Ishikawa (cell line): Measurements from ENCODE around the gene PGBD4.

Source experiments
- RAD21 ChIP-seq: IDR thresholded peaks from 2 replicates; pipeline ENCODE4 v1.6.1; 2012; ENCODE audit warnings: low read depth
- REST ChIP-seq: IDR thresholded peaks from 2 replicates; pipeline ENCODE4 v1.6.1; 2012; ENCODE audit warnings: low read depth, mild to moderate bottlenecking
- TAF1 ChIP-seq: IDR thresholded peaks from 2 replicates; pipeline ENCODE4 v1.6.1; 2012; ENCODE audit warnings: low read depth, mild to moderate bottlenecking
- TEAD4 ChIP-seq: IDR thresholded peaks from 2 replicates; pipeline ENCODE4 v1.6.1; 2012
- ZBTB7A ChIP-seq: IDR thresholded peaks from 2 replicates; pipeline ENCODE4 v1.6.1; 2012; ENCODE audit warnings: low read depth
- TF ChIP-seq, protein P1 (sequence below): IDR thresholded peaks from 2 replicates; pipeline ENCODE4 v1.6.1; 2012

DNA sequence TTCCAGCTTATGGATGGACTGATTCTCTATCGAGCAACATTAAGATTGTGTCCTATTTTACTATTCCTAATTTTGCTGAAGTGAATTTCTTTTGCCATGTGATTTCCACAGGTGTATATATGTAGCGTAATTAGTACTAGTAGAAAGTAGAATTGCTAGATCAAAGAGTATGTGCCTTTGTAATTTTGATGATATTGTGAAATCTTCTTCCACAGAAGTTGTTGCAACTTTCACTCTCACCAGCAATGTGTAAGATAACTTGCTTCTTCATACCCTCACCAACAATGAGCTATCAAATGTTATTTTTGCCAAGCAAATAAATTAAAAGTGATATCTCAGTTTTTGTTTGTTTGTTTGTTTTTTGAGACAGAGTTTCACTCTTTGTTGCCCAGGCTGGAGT is 5.4 kb downstream of the PGBD4 start:
- TF ChIP-seq TEAD4 (no peak), REST (no peak), ZBTB7A (no peak), RAD21 (no peak), TAF1 (no peak)
- TF ChIP-seq, protein P1, sequence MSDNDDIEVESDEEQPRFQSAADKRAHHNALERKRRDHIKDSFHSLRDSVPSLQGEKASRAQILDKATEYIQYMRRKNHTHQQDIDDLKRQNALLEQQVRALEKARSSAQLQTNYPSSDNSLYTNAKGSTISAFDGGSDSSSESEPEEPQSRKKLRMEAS, result no peak
